Ovary (tissue), 3 donors: ENCODE data around the gene DBT.

Source experiments
- EP300 ChIP-seq: sonication (generic); formaldehyde crosslinking; IDR thresholded peaks from one replicate; pipeline ENCODE4 v1.6.1; 2017; ENCODE audit warnings: antibody characterized with exemption
- TF ChIP-seq, protein P1 (sequence below), 3 donors: fragments of 450-650 bp in 2 of 3; fragments of 200-600 bp in 1 of 3; IDR thresholded peaks; one replicate each; pipeline versions ENCODE4 v1.5.1 to v1.8.0; 2016 to 2022; ENCODE audit warnings: antibody characterized with exemption in 3 of 3, mild to moderate bottlenecking in 1 of 3
- donor health status: DM: no; HTN: no; CAD: no.

DNA sequence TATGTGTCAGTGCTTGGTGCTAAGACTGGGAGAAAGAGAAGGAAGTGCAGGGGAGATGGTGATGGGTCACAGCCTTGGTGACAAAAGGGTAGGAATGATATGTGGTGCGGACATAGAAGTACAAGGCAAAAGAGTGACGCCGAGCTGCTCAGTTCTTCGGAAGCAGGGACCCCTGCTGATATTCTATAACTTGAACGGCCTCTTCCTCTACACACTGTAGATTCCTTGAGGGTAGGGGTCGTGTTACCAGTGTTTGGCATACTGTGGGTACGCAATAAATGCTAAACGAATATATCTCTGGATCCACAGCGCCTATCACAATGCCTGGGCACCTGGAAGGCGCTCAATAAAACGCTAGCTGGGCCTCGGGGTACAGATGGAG lies 488 bp downstream of the DBT start:
- no peak for TF ChIP-seq EP300
- TF ChIP-seq, protein P1, sequence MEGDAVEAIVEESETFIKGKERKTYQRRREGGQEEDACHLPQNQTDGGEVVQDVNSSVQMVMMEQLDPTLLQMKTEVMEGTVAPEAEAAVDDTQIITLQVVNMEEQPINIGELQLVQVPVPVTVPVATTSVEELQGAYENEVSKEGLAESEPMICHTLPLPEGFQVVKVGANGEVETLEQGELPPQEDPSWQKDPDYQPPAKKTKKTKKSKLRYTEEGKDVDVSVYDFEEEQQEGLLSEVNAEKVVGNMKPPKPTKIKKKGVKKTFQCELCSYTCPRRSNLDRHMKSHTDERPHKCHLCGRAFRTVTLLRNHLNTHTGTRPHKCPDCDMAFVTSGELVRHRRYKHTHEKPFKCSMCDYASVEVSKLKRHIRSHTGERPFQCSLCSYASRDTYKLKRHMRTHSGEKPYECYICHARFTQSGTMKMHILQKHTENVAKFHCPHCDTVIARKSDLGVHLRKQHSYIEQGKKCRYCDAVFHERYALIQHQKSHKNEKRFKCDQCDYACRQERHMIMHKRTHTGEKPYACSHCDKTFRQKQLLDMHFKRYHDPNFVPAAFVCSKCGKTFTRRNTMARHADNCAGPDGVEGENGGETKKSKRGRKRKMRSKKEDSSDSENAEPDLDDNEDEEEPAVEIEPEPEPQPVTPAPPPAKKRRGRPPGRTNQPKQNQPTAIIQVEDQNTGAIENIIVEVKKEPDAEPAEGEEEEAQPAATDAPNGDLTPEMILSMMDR (IDR thresholded peaks at IDR 0.05) = no peak
